GM18498 (cell line): ENCODE measurements around the gene SLC35F1.

Source experiments
- ATAC-seq: cut with Tn5 transposase; IDR thresholded peaks from one replicate; pipeline ENCODE4 v1.9.1; 2021; ENCODE audit warnings: mild to moderate bottlenecking, moderate library complexity; ENCODE audit not compliant: unreplicated experiment

The SLC35F1 gene

DNA sequence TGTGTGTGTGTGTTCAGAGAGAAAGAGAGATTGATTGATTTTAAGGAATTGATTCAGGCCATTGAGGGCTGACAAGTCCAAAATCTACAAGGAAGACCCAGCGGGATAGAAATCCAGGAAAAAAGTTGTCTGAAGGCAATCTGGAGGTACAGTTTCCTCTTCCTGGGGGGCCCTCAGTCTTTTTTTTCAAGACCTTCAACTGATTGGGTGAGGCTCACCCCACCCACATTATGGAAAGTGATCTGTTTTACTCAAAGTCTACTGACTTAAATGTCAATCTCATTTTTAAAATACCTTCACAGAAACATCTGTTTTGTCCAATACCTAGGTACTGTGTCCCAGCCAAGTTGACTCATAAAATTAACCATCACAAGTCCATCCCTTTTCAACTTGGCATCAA lies 398.0 kb downstream of the SLC35F1 start:
- no peak for ATAC-seq

DNA sequence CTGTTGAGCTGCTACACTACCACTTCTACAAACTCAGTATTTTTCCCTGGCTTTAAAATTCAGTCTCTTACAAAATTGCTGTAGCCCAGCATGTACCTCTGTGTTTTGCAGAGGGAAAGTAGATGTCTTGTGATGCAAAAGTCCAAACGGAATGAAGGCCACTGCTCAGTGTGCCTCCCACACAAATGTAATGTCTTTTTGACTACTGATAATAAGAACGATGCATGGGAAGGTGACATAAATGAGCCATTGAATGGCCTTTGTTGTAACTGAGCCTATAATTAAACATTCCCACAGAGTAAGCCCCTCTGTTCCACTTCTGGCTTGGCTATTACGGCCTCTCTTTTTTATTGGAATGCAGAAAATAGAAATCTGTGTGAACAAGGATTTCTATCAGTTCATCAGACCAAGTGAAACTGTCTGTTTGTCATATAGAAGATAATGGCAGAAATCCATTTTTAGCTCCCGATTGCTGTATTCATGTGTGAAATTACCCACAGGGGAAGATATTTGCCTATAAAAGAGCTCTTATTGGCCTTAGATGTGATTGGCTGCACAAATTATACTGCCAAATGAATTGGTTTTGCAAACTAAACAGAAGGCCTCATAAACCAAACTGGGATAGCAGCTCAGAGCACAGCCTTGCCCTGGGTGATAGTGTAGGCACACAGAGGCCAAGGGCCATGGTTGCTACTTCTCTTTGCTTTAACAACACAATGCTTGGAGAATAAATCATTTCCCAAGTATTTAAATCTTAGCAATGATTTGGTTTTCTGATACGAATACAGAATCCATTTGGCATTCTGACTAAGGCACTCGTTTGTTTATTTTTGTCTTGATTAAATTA lies 399.6 kb downstream of the SLC35F1 start:
- no peak for ATAC-seq

DNA sequence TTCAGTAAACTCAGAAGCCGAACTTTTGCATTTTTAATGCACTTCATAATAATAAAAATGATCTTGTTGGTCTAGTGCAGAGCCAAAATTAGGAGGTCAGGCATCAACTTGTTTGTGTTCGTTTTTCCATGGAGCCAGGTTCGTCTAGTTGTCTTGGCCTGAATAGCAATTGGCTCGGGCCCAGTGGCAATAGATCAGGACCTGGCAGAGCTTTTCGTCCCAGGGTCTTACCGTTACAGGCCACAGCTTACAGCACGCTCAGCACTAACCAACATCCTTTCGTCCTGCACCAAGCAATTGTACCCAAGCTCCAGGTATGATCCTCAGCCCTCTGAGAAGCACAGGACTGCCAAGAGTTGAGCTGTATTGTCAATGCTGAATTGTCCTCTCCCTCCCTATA lies 400.5 kb downstream of the SLC35F1 start:
- no peak for ATAC-seq

DNA sequence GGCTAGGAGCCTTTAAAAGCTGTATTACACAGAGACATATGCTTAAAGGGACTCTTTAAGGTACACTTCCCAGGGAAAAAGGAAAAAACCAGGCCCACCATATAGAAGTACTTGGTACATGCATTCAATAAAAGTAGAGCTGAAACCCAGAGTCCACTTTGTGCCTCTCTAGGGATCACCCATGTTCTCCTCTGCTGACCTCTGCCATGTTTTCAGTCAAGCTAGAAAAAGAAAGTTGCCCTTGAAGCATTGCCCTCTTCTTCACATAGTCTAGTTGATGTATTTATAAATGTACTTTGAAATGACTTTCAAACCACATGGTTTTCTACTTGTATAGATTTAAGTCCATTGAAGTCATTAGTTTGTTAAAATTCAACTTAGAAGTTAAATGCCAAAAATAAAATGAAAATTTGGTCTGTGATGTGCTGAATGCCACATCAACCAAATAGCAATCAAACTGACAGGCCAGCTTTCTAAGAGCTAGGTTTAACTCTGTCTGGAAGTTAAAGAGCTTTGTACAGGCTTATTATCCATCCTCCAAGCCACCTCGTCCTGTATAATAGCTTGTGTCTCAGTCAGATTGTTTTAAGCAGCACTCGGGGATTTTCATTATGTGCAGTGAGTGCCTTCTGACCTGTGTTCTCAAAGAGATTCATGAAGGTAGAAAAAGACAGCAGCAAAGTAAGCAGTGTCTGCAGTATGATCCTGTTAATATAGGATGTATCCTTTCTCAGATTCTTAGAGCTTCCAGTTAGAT lies 402.5 kb downstream of the SLC35F1 start:
- no peak for ATAC-seq

DNA sequence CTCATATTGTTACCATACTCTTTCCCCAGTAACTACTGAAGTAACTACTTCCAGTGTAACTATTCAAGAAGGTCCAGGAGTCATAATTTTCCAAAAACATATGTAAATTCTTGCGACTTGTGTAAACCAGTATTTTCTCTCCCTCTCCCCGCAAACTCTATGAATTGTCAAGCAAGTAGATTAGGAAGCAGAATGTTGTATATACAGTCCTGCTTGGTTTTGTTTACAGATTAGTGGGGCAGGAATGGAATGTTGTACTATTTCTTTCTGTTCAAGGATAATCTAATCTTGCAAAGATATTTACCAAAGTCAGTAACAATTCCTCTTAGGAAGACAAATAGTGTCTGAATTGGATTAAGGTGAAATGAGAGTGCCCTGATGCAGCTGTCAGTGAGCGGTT lies 406.1 kb downstream of the SLC35F1 start:
- no peak for ATAC-seq

DNA sequence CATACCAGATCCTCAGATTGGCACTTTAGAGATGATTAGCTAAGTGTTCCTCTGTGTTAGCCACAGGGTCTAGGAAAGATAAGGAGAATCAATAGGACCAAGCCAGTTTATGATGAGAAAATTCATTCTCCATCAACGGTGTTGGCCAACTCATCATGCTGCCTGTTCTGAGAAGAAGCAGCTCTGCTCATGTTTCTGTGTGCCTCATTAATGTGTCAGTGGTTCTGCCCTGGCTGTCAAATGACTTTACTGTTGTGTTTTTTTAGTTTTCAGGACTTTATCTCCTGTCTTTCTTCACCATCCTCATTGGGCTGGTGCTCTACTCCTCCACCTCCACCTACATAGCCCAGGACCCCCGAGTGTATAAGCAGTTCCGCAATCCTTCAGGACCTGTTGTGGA lies 406.7 kb downstream of the SLC35F1 start:
- ATAC-seq, result no peak

DNA sequence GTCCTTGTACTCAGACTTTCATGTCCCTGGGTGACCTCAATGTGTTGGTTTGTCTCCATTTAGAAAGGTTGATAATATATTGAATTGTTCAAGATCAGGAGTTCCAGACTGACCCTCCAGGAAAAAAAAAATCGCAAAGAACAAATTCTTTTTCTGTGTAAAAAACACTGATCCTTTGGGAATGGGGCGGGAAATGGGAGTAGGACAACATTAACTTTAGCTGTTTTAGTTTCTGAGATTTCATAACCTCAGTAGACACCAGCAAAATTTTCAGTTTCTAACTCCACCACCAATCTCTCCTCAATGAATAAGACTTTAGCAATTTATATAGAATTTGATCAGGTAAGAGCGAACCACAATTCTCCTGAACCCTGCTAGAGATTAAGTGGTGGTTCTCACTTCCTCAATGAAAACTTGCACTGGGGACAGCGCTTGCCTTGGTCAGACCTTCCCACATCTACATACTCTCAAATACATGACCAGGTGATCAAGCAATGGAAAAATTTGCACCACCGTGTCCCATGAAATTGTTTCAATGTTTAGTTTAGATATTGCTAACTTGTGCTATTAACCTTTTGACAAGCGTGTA lies 409.8 kb downstream of the SLC35F1 start:
- no peak for ATAC-seq

DNA sequence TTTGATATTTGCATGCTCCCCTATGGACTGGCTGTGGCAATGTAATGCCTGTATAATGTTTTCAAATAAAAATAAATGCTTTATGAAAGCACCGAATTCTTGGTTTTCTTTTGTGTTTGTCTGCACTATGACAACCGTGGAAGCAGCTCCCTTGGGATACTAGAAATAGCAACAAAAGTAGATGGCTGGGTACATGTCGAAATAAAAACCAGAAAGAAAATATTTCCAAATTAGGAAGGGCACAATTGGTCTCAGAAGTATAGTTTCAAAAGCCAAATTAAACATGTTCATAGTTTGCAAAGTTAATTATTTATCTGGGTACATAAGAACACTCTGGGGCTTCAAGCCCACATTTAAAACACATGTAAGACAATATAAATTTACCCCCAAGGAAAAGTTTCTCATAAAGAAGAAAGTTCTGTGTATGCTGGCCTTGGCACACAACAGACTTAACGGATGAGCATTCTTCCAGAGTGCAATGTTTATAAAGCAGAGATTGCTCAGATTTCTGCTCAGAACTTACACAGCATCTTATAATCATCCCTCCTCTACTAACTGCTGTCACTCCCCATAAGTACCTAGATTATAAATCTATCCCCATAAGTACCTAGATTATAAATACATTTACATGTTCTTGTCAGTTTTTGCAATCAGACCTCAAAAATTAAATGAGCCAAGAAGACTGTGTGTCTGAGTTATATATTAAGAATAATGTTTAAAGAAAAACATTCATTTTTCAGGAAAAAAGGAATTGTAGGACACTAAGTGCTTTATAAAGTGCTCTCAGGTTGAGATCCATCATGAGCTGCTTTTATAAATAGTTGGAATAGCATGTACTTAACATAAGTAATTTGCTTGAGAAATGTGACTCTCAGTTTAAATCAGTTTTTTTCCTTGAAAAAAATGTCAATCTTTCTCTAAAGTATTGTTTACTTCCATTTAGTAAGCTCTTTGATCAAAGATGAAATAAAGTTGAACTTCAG lies 410.8 kb downstream of the SLC35F1 start:
- no peak for ATAC-seq

DNA sequence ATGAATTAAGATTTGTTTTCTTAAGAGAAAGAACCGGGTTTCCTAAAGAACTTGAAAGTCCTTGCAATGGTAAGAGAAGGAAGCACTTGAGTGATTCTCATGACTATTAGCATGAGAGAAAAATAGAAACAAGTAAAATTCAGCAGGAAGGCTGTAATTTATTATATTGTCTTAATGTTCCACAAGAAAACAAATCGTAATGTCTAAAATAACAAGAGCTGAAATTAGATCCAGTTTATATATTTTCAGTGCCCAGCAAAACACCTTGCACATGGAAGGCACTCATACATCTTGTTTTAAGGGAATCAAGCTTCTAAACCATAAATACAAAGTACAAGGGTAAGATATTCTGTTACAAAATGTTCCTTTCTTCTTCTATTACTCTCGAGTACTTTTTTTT lies 411.6 kb downstream of the SLC35F1 start:
- no peak for ATAC-seq

DNA sequence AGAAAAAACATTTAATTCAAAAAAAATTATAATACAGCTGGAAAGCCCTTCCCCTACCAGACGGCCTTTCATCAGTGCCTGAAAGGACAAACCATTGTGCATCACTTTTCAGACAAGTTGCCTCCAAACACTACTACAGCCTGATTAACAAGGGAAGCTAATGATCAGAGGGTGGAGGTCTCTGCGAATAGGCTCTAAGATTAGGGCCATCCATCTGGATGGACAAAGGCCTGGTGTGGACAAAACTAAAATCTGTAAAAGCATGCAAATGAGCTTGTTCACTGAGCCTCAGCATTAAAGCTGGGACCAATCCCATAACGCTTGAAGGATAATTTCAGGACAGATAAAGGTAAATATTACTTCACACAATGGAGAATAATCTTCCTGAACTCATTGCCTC lies 412.4 kb downstream of the SLC35F1 start:
- no peak for ATAC-seq

DNA sequence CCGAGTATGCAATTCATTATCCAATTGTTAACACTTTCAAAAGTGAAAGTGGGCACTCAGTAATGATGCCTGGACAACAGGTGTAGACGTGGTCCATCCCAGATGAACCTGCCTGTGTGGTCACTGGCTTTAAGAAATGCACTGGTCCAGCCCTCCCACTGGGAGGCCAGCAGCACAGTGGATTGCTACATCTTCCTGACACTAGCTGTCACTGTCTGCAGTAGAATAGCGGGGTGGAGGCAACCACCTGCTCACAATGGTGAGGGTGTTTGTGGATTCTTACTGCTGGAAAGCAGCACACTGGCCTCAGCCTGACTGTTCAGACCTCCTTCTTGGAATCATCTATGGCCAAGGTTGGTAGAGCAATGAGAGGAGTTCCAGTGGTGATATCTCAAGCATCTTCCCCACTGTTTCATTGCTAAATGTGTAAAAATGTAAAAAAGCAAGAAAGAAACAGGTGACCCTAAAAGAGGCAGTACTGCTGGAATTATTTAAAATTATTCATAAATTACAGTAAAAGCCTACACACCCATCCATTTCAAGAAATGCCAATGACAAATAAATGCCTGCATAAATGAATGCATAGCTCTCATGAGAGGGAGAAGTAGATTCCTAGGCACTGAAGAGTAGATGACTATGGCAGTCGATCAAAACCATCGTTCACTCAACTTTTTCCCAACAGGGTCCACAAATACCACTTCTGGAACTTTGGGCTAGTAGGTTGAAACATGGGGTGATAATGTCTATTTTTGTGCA lies 413.0 kb downstream of the SLC35F1 start:
- no peak for ATAC-seq

DNA sequence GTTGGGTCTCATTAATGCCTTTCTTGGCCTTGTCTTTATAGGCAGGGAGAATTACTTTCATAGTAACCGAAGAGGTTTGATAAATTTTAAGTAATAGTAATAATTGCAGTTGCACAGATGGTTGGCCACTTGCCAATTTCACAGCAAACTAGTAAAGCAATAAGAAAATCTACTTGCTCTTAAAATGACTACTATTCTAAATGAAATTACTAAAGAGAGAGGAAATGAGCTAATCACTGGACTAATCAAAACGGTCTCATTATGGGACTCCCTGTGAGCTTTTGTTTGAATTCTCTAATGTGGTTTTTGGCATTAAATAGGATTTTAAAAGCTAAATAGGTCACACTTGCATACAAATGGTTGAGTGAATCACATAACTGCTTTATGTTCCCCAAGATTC lies 413.6 kb downstream of the SLC35F1 start:
- ATAC-seq, result no peak

DNA sequence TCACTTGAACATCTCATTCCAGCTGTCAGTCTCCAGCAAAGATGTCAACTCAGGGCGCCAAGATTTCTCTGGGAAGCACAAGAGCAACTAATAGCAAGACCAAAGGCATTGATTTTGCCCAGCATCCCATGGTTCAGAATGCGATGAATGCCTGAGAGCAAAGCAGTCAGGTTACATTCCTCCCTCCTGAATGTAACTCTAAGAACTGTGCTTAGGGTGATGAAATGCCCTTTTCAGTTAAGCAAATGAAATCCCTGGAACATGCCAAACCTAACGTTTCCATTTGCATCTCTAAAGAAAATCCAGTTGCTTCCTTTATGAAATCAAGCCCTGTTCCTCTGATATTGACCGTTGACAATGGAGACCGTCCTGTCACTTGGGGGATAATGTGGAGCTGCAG lies 417.1 kb downstream of the SLC35F1 start:
- no peak for ATAC-seq

DNA sequence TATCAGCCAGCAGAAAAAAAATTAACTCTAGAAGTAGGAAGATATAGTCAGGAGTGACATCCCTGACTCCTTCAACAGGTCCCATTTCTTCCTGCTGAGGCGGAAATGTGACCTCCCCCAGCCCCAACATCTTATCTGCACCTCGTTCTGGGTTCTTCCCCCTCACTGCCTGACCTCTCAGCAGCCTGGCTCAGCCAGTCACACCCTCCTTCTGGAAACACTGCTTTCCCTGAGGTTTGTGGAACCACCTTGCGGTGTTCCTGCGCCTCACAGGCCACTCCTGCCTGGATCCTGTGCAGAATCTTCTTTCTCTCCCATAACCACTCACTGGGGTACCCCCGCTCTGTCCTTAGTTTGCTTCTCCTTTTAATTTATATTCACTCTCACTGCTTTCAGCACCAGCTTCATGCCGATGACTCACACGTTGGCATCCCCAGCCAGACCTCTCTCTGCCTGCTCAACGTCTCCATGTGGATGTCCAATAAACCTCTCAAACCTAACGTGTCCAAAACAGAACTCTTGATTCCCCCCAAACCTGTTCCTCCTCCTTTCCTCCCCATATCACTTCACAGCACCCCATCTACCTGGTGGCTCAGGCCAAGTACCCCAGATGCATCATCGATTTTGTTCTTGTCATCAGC lies 418.3 kb downstream of the SLC35F1 start:
- no peak for ATAC-seq

DNA sequence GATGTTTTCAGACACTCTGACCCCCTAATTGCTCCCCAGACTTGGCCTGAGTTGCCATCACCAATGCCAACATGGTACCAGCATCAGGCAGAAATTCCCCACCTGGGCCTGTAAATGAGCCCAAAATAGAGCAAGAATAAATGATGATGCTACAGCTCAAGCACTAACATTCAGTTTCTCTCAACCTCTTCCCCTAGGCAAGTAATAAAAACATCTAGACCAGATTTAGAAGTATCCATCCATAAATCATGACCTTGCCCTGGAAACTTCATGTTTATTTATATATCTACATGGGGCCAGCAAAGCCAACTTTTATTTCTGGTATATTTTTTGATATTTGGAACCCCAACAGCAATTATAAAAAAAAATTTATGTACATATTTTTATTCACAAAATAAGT lies 419.6 kb downstream of the SLC35F1 start:
- no peak for ATAC-seq

DNA sequence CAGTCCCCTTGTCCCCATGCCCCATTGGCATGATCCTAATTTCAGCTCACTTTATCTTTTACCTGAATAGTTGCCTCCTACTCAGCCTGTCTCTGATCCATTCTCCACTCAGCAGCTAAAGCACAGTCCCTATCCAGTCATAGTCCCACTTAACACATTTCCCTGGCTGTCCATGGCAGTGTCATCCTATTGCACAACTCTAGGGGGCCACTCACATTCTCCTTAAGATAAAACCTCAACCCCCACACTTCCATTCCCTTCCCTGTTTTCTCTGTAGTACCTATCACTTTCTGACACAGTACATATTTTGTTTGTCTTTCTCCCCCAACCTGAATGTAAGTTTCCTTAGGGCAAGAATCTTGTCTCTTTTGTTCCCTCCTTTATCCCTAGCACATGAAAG lies 420.2 kb downstream of the SLC35F1 start:
- no peak for ATAC-seq

DNA sequence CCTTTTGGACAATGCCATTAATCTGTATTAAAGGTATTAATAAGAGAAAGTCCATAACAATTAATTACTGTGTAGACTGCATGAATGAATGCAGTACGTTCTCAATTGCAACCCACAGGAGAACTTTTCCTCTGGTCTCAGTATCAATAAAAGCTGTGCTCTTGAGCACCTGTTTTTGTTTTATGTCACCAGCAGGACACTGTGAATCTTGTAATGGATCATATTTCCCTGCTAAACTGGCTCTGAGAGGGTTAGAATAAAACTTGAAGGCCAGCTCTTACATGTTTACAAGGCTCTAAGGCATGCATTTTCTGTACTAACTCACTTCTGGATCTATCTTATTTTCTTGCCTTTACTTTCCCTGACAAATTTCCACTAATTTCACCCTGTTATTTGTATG lies 426.7 kb downstream of the SLC35F1 start:
- no peak for ATAC-seq

DNA sequence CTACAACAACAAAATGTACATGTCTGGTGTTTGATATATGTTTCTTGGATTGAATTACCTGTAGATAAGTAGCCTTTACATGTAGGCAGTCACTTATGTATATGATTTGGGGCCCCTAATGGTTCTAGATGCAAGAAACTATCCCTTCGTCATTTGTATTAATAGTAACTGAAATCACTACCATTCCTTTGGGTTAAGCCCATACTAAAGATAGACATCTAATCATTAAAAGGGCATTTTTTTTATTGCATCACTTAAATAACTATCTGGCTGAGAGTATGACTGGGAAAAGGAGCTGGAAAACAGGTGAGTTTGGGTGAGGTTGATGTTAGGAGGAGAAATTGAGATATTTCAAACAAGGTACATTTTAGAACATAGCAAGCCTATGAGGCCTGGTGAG lies 427.6 kb downstream of the SLC35F1 start:
- ATAC-seq, result no peak

DNA sequence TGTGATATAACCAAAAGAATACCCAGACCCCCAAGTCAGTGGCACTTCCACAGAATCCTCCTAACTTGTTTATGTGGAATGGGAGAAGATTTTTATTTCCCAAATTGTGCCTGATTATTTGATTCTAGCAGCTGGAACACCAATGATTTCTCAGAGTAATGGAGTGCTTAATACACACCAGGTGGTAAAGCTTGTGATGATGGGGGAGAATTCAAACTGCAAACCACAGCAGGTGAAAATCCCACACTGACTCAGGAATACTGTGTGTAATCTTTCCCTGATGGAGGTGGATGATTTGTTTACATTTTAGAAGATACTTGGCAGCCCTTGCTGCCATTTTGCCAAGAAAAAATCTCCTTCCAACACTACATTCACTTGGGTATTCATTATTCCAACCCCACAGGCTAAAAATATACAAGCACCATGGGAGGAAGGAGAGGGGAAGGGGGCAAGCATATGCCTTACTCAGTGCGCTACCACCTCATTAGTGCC lies 428.3 kb downstream of the SLC35F1 start:
- no peak for ATAC-seq
